GM12873 (cell line): ENCODE measurements around the gene TRIM10.

Experiments
- CTCF ChIP-seq: IDR thresholded peaks from 2 replicates; pipeline ENCODE4 v1.5.1; 2012; ENCODE audit warnings: low read depth, mild to moderate bottlenecking, moderate library complexity, low read length, control low read depth; ENCODE audit not compliant: insufficient read depth; ENCODE audit errors: missing control alignments

Gene TRIM10

GRCh38 chr6:30188541-30188940 lies 27.5 kb upstream of the TRIM10 start:
- no peak for TF ChIP-seq CTCF

- no peak for TF ChIP-seq CTCF
These were observed 25.0 kb upstream of the TRIM10 start for GRCh38 chr6:30185846-30186484.

- no peak for TF ChIP-seq CTCF
These were observed 23.5 kb upstream of the TRIM10 start for GRCh38 chr6:30184417-30185031.

- TF ChIP-seq CTCF = no peak
These were observed 19.1 kb upstream of the TRIM10 start for GRCh38 chr6:30180145-30180544.

- no peak for TF ChIP-seq CTCF
These were observed 17.8 kb upstream of the TRIM10 start for GRCh38 chr6:30178837-30179236.

- no peak for TF ChIP-seq CTCF
These were observed 14.8 kb upstream of the TRIM10 start for GRCh38 chr6:30175765-30176164.

- no peak for TF ChIP-seq CTCF
These were observed 11.7 kb upstream of the TRIM10 start for GRCh38 chr6:30172681-30173080.
